GM12873 (cell line): ENCODE measurements around the gene FAM184A.

Source experiments
- CTCF ChIP-seq: IDR thresholded peaks from 2 replicates; pipeline ENCODE4 v1.5.1; 2012; ENCODE audit warnings: low read depth, mild to moderate bottlenecking, moderate library complexity, low read length, control low read depth; ENCODE audit not compliant: insufficient read depth; ENCODE audit errors: missing control alignments

FAM184A gene

GRCh38 chr6:118984342-118984741 lies 94.1 kb downstream of the FAM184A start:
- TF ChIP-seq CTCF, result no peak

GRCh38 chr6:118982575-118982911 lies 95.9 kb downstream of the FAM184A start:
- no peak for TF ChIP-seq CTCF

- TF ChIP-seq CTCF, result no peak
Observed at GRCh38 chr6:118981884-118982574, 96.4 kb downstream of the FAM184A start.

- TF ChIP-seq CTCF, result no peak
Observed at GRCh38 chr6:118980063-118980462, 98.4 kb downstream of the FAM184A start.

- no peak for TF ChIP-seq CTCF
Observed at GRCh38 chr6:118974790-118975189, 103.7 kb downstream of the FAM184A start.

- TF ChIP-seq CTCF, result no peak
Observed at GRCh38 chr6:118971682-118972081, 106.8 kb downstream of the FAM184A start.

GRCh38 chr6:118970866-118971265 lies 107.6 kb downstream of the FAM184A start:
- TF ChIP-seq CTCF, result no peak
